ENCODE data around the gene PRDM15. TPM values are rescaled to one million over a fixed set of nuclear protein-coding genes. Genes with fewer than 3 reads are reported as not detected.

The PRDM15 gene
- total RNA-seq, 1 donor from 2014 or later = 20.5 TPM

DNA sequence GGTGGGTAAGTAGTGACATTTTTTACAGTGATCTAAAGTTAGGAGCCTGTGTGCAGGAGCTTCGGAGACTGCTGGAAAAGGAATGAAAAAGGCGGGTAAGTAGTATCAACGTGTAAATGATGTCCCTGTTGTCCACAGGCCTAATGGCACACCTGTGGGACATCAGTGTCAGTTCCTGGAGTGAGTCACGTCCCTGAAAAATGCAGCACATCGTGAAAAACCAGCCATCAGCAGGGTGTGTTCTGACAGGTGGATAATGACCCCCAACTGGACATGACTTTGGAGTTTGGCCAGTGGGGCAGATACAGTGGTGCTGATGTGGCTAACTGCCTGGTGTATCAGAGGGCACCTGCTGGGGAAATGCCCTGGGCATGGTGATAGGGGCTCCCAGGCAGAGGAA is 12.0 kb upstream of the PRDM15 start:
- no peak for DNase-seq (ENCODE audit: low spot score in 2 of 2)
- Histone ChIP-seq H3K4me1 (peaks cover 3 to 5% of the 10 kb centered on the region in 2 donors), H3K9me3 (no peaks in the 10 kb centered on the region), H3K36me3 (peaks cover 20 to 46% of the 10 kb centered on the region in 2 donors), H3K4me3 (no peak overlapping the region), H3K27me3 (no peaks in the 10 kb centered on the region), H3K27ac (no peak overlapping the region)
- intact Hi-C loops (cut with DNase I) = no loop called here
- TF ChIP-seq, protein P1, sequence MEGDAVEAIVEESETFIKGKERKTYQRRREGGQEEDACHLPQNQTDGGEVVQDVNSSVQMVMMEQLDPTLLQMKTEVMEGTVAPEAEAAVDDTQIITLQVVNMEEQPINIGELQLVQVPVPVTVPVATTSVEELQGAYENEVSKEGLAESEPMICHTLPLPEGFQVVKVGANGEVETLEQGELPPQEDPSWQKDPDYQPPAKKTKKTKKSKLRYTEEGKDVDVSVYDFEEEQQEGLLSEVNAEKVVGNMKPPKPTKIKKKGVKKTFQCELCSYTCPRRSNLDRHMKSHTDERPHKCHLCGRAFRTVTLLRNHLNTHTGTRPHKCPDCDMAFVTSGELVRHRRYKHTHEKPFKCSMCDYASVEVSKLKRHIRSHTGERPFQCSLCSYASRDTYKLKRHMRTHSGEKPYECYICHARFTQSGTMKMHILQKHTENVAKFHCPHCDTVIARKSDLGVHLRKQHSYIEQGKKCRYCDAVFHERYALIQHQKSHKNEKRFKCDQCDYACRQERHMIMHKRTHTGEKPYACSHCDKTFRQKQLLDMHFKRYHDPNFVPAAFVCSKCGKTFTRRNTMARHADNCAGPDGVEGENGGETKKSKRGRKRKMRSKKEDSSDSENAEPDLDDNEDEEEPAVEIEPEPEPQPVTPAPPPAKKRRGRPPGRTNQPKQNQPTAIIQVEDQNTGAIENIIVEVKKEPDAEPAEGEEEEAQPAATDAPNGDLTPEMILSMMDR (IDR thresholded peaks at IDR 0.05) = no peak

DNA sequence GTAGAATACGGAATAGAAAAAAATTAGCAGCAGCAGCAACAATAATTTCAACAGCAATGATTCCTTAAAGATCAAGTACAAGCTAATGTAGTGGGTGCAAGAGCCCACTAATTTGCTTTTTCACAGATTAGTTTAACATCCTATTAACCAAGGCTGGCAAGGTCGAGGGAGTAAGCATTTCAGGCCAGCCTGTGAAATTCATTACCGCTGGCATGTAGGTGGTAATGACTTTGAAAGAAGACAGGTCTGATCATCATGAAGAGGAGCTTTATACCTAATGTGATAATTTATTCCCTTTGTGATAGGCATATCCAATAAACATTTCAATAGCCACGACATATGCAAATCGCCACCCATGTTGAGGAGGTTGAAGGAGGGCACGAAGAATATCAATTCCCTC is 11.2 kb upstream of the PRDM15 start:
- H3K9me3 ChIP-seq = no peaks in the 10 kb centered on the region
- no peaks in the 10 kb centered on the region for H3K27me3 ChIP-seq
- TF ChIP-seq, protein P1 (IDR thresholded peaks at IDR 0.05) = no peak
- intact Hi-C loops (cut with DNase I) = no loop called here
- no peak for DNase-seq (ENCODE audit: low spot score in 2 of 2)
- H3K27ac ChIP-seq = no peak overlapping the region
- peaks cover 20 to 45% of the 10 kb centered on the region in 2 donors for H3K36me3 ChIP-seq
- no peak overlapping the region for H3K4me3 ChIP-seq
- H3K4me1 ChIP-seq = no peaks in the 10 kb centered on the region

DNA sequence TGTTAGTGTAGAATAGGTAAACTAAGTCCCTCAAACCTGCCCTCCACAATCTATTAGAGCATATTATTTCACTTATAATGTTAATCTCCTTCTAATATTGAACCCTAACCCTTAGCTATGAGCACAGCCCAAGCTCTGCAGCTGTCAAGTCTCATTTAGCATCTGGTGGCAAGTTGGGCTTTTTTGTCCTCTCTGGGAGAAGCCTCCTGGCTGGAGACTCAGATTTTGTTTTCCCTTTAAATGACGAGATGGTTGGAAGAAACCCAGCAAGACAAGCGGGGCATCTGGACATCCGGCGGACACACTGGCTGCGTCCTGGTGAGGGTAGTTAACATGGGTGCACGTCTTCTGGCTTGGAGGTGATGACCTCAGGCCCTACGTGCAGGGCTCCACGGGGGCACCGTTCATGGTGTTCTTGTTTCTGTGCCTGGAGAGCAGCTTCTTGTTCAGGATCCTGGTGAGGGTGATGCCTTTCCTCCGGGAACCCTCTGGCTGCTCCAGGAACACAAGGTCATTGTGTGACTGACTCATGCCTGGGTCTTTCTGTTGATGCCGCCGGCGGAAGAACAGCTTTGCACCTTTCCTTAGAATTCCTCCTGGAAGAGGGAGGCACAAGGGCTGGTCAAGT is 9.7 kb upstream of the PRDM15 start:
- Histone ChIP-seq H3K9me3 (no peaks in the 10 kb centered on the region), H3K36me3 (peaks cover 15 to 35% of the 10 kb centered on the region in 2 donors), H3K27me3 (no peaks in the 10 kb centered on the region), H3K27ac (no peak overlapping the region), H3K4me3 (no peak overlapping the region), H3K4me1 (no peaks in the 10 kb centered on the region)
- TF ChIP-seq, protein P1 (IDR thresholded peaks at IDR 0.05) = no peak
- DNase-seq (ENCODE audit: low spot score in 2 of 2) = no peak
- intact Hi-C loops (cut with DNase I) = no loop called here

- no peak overlapping the region for H3K4me3 ChIP-seq
- no peaks in the 10 kb centered on the region for H3K27me3 ChIP-seq
- intact Hi-C loops (cut with DNase I) = no loop called here
- H3K27ac ChIP-seq = no peak overlapping the region
- no peak for DNase-seq (ENCODE audit: low spot score in 2 of 2)
- no peaks in the 10 kb centered on the region for H3K4me1 ChIP-seq
- TF ChIP-seq, protein P1 (IDR thresholded peaks at IDR 0.05) = no peak
- no peaks in the 10 kb centered on the region for H3K9me3 ChIP-seq
- H3K36me3 ChIP-seq = peaks cover 13 to 35% of the 10 kb centered on the region in 2 donors
Observed at GRCh38 chr21:41887667-41888066, 8.5 kb upstream of the PRDM15 start.

- no peak overlapping the region for H3K4me3 ChIP-seq
- H3K4me1 ChIP-seq = no peaks in the 10 kb centered on the region
- intact Hi-C loops (cut with DNase I) = no loop called here
- H3K27me3 ChIP-seq = no peaks in the 10 kb centered on the region
- H3K27ac ChIP-seq = no peak overlapping the region
- peaks cover 6 to 22% of the 10 kb centered on the region in 2 donors for H3K36me3 ChIP-seq
- TF ChIP-seq, protein P1 (IDR thresholded peaks at IDR 0.05) = no peak
- DNase-seq (ENCODE audit: low spot score in 2 of 2) = no peak
- H3K9me3 ChIP-seq = no peaks in the 10 kb centered on the region
Observed at GRCh38 chr21:41886328-41886727, 7.2 kb upstream of the PRDM15 start.

All from ascending aorta (tissue), 2 donors.